Mucosa of descending colon (tissue), 3 donors: Measurements from ENCODE around the gene LYSMD4. TPM values are rescaled to one million over a fixed set of nuclear protein-coding genes. Genes with fewer than 3 reads are reported as not detected.

ENCODE experiments used
- ATAC-seq: fragments of 200-7000 bp; cut with Tn5 transposase; one replicate; pipeline ENCODE4 v1.9.1; 2020; ENCODE audit warnings: mild to moderate bottlenecking, moderate library complexity
- DNase-seq, 3 donors: peaks; one replicate each; pipeline ENCODE4 v3.0.0-alpha.2; 2020
- H3K36me3 ChIP-seq: fragments of 200-600 bp; one replicate; pipeline ENCODE4 v1.8.0; 2021; ENCODE audit warnings: low read depth, mild to moderate bottlenecking
- H3K4me1 ChIP-seq: fragments of 200-600 bp; one replicate; pipeline ENCODE4 v1.8.0; 2021; ENCODE audit warnings: low read depth, mild to moderate bottlenecking
- H3K4me3 ChIP-seq: fragments of 200-600 bp; one replicate; pipeline ENCODE4 v1.8.0; 2021; ENCODE audit warnings: mild to moderate bottlenecking
- H3K9me3 ChIP-seq: fragments of 200-600 bp; one replicate; pipeline ENCODE4 v1.8.0; 2021; ENCODE audit warnings: mild to moderate bottlenecking
- intact Hi-C, 2 donors: fragments of 100-400 bp; cut with DNase I in 1 of 2; cut with micrococcal nuclease in 1 of 2; formaldehyde crosslinking; loops; one replicate each; pipeline versions ENCODE4 v1.11.0 to v1.11.1; 2022; cut with DNase I, micrococcal nuclease
- total RNA-seq, 3 donors: library from RNA; stranded (reverse); fragmentation: NEBNext Ultra II Directional in 2 of 3; extraction: Animal tissue kit (Norgen Biotek cat#: 25700) in 2 of 3; gene quantifications; one replicate each; pipeline versions ENCODE4 v1.2.1 to v1.2.4, GENCODE V29; 2021 to 2023
- TF ChIP-seq, protein P1 (sequence below): fragments of 200-600 bp; IDR thresholded peaks from one replicate; pipeline ENCODE4 v1.8.0; 2022; ENCODE audit warnings: antibody characterized with exemption, mild to moderate bottlenecking
- donor health status: DM: no; HTN: no; CAD: no; lungs with moderate emphysema.
- donor health status: DM: no; HTN: no; CAD: no.
- donor health status: DM: no; HTN: yes; CAD: no.

The LYSMD4 gene
- total RNA-seq, 3 donors from 2014 or later = 6.4 to 15.6 (median 13.4) TPM

DNA sequence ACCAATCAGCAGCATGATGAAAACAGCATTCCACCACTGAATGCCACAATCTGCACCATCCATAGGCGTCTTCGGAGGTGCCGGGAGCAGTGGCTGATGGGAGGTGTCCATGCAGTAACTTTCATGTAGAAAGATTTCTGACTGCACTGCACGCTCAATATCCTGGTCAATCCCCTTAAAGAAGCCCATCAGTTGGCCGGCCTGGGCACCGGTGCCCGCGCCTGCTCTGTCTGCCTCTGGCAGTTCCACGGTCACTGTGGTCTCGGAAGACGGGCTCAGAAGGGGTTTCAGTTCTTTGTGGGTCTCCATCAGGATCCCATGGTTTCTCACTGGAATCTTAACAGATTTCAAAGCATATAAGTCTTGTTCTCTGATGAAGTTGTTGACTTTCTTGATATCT, 3.9 kb downstream of the LYSMD4 start:
- TF ChIP-seq, protein P1, sequence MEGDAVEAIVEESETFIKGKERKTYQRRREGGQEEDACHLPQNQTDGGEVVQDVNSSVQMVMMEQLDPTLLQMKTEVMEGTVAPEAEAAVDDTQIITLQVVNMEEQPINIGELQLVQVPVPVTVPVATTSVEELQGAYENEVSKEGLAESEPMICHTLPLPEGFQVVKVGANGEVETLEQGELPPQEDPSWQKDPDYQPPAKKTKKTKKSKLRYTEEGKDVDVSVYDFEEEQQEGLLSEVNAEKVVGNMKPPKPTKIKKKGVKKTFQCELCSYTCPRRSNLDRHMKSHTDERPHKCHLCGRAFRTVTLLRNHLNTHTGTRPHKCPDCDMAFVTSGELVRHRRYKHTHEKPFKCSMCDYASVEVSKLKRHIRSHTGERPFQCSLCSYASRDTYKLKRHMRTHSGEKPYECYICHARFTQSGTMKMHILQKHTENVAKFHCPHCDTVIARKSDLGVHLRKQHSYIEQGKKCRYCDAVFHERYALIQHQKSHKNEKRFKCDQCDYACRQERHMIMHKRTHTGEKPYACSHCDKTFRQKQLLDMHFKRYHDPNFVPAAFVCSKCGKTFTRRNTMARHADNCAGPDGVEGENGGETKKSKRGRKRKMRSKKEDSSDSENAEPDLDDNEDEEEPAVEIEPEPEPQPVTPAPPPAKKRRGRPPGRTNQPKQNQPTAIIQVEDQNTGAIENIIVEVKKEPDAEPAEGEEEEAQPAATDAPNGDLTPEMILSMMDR = no peak
- Histone ChIP-seq H3K36me3 (no peaks in the 10 kb centered on the region), H3K9me3 (no peaks in the 10 kb centered on the region), H3K4me3 (no peak overlapping the region), H3K4me1 (peaks cover 9% of the 10 kb centered on the region)
- intact Hi-C loops = no loop called here
- DNase-seq (no peak), ATAC-seq (no peak)

DNA sequence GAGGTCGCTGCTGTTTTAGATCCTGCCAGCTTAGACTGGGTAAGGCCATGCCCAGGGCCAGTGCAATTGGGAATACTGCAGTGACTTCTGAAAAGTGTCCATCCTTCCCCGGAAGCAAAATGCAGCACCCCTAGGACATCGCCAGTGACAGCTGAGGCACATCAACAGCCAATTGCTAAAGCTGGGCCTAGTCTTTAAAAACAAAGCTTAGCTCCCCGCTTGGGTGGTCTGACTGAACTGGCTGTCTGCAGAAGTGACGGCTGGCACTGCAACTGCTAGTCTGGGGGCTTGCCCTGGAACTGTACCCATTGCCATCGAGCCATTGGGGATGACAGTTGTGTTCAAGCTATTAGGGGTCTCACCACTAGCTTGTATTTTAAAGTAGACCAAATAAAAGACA, 4.3 kb downstream of the LYSMD4 start:
- TF ChIP-seq, protein P1 = no peak
- Histone ChIP-seq H3K9me3 (no peaks in the 10 kb centered on the region), H3K36me3 (no peaks in the 10 kb centered on the region), H3K4me1 (peaks cover 7% of the 10 kb centered on the region), H3K4me3 (no peak overlapping the region)
- intact Hi-C loops = no loop called here
- ATAC-seq (no peak), DNase-seq (no peak)

DNA sequence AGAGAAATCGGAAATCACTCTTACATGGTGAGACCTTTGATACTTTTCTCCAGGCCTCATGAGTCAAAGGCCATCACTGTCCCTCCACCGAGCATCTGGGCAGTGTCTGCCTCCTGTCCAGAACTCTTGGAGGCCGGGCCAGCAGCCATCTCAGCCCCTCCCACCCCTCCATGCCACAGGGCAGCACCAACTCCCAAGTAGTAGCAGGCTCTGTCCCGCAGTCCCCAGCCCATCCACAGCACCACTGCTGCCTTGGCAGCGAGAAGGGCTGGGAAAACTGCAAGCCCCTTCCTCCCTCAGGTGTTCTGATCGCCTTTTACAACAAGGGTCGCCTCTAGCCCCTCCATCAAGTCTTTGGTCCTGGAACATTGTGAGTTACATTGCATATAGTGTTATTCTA, 5.5 kb downstream of the LYSMD4 start:
- no peak for ATAC-seq
- no peak overlapping the region for H3K4me3 ChIP-seq
- H3K36me3 ChIP-seq = no peaks in the 10 kb centered on the region
- TF ChIP-seq, protein P1 = no peak
- intact Hi-C loops = no loop called here
- peaks cover 3% of the 10 kb centered on the region for H3K4me1 ChIP-seq
- no peaks in the 10 kb centered on the region for H3K9me3 ChIP-seq
- DNase-seq = no peak

DNA sequence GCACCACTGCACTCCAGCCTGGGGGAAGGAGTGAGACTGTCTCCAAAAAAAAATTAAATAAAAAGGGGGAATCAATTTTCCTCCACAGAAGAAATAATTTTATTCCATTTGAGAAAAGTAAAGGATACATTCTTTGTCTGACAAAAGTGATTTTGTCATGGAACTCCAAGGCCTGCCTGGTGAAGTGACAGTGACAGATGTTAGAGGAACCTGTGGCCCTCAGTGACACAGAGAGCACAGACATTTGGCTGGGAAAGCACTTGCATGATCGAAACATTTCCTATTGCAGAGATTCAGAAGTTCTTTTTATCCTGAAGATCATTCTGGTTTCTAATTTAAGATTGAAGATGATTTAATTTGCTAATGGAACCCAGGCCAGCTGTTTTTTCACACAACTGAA, 5.9 kb downstream of the LYSMD4 start:
- Histone ChIP-seq H3K9me3 (no peaks in the 10 kb centered on the region), H3K4me1 (peaks cover 3% of the 10 kb centered on the region), H3K36me3 (no peaks in the 10 kb centered on the region), H3K4me3 (no peak overlapping the region)
- DNase-seq (no peak), ATAC-seq (no peak)
- TF ChIP-seq, protein P1 = no peak
- intact Hi-C loops = no loop called here

DNA sequence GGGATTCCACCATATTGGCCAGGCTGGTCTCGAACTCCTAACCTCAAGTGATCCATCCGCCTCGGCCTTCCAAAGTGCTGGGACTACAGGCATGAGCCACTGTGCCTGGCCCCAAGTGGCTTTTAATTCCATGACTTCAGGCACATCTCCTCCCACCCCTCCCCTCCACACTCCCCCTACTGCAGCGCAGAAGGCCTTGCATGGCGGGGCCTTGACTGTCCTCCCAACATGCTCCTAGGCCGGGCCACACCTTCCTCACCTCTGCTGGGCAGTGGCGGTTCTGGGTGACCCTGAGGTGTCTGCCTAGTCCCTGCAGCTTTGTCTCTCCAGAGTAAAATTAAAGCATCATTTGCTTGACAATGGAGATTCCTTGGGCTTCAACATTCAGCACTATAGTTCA, 6.9 kb downstream of the LYSMD4 start:
- Histone ChIP-seq H3K4me3 (no peak overlapping the region), H3K4me1 (peaks cover 3% of the 10 kb centered on the region), H3K9me3 (no peaks in the 10 kb centered on the region), H3K36me3 (no peaks in the 10 kb centered on the region)
- intact Hi-C loops = no loop called here
- DNase-seq = no peak
- TF ChIP-seq, protein P1 = no peak
- ATAC-seq = no peak

DNA sequence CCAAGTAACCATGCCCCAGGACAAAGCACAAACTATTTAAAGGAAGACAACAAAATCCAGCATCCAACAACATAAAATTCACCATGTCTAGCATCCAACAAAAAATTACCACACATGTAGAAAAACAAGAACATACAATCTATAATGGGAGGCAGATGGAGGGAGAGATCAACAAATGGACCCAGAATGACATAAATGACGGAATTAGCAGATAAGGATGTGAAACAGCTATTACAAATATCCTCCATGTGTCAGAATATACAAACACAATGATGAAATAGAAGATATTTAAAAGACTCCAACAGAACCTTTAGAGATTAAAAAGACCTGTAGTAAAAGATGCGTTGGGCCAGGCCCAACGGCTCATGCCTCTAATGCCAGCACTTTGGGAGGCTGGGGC, 10.8 kb downstream of the LYSMD4 start:
- no peak overlapping the region for H3K4me3 ChIP-seq
- H3K9me3 ChIP-seq = no peaks in the 10 kb centered on the region
- ATAC-seq (no peak), DNase-seq (no peak)
- intact Hi-C loops = no loop called here
- TF ChIP-seq, protein P1 = no peak
- no peaks in the 10 kb centered on the region for H3K36me3 ChIP-seq
- H3K4me1 ChIP-seq = peaks cover 2% of the 10 kb centered on the region
